Vagina (tissue), 2 donors: ENCODE data around the gene DDR1.

Source experiments
- CTCF ChIP-seq, 3 experiments: fragments of 450-650 bp in 2 of 3; fragments of 200-600 bp in 1 of 3; sonication (generic) in 1 of 3; IDR thresholded peaks; one replicate each; pipeline ENCODE4 v1.5.1; 2017 to 2019; ENCODE audit warnings: antibody characterized with exemption in 3 of 3, mild to moderate bottlenecking in 2 of 3, moderate library complexity in 2 of 3
- POLR2A ChIP-seq, 2 donors: fragments of 450-650 bp; IDR thresholded peaks; one replicate each; pipeline ENCODE4 v1.6.1; 2017; ENCODE audit warnings: antibody characterized with exemption in 2 of 2, mild to moderate bottlenecking in 2 of 2, moderate library complexity in 2 of 2

DNA sequence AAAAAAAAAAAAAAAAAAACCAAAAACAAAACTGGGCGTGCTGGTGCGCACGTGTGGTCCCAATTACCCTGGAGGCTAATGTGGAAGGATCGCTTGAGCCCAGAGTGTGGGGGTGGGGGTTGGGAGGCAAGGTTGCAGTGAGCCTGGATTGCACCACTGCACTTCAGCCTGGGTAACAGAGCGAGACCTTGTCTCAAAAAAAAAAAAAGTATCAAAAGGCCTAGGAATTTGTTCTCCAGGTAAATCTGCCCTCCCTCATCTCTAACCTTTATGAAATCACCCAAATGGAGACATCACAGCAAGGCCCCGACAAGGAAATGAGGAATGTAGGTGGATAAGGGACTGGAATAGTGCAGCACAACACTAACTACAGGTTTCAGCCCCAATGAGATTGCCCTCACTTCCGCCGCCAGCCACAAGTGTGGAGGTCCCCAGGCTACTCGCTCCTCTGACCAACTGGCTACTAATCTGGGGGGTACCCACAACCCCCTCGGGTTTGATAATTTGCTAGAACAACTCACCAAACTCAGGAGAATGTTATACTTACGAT, 36.8 kb upstream of the DDR1 start:
- TF ChIP-seq CTCF (IDR thresholded peaks at IDR 0.05) (no peak), POLR2A (IDR thresholded peaks at IDR 0.05) (no peak)
